Effector CD8-positive, alpha-beta T cell (primary cell): ENCODE data around the gene BFSP2.

ENCODE experiments used
- DNase-seq: peaks from one replicate; lab custom pipeline; 2025; lab: John Stamatoyannopoulos, UW

BFSP2 gene

GRCh38 chr3:133383741-133384140, 16.1 kb upstream of the BFSP2 start:
- no peak for DNase-seq

DNA sequence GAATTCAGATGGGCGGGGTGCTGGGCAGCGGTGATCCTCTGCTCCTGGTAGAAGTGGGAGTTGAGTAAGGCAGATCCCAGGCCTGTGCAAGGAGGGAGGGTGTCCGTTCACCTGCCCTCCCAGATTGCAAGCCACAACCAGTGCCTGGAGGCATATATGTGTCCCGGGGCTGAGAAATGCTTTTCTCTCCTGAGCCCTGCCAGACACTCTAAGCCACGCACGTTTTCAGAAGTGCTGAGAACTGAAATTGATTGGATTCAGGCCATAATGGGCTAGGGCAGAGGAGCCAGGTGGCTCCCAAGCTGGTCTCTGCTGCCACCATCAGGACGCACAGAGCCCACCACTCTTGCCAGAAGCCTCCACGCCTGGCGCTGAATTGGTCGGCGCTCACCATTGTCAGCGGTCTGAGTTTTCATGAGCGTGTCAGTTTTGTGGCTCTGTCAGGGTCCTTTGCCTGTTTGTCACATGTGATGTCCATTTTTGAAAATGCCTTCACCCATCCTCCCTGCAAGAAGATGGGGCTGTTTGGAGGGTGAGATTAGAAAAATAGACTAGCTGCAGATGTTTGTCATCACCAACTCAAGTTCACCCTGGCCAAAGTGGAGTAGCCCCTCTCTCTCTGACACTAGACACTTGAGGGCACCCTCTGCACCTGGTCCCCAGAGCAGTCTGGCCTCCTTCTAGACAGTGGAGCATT, 15.4 kb upstream of the BFSP2 start:
- DNase-seq: no peak

DNA sequence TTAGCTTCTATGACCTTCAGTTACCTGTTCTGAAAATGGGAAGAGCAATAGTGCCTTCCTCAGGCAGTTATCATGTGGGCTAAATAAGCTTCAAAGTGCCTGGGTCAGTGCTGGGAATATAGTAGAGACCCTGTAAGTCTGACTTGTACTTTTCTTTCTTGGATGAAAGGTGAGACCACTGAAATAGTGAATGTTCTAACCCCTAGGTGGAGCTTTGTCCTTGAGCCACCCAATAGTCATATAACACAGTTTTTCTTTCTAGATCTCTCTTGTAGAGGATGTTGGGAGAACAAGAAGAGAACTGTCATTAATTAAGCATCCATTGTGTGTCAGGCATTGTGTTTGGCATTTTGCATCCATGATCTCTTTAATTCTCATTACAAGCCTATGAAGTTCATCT, 13.0 kb upstream of the BFSP2 start:
- DNase-seq: no peak

DNA sequence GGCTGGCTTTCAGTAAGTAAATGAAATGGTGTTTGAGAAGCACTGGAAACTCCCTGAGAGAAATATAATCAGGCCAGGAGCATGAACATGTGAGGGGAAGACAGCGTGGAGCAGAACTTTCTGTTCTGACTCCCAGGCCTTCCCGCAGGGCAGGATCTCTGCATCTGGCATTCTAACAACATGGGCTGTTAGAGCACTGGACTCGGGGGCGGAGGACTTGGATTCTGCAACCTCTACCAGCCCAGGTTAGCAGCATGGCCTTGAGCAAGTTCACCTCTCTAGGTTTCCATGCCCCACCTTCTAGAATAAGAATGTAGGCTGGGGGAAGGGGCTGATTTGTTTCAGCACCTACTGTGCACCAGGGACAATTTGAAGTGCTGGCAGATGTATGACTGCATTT, 12.5 kb upstream of the BFSP2 start:
- DNase-seq: no peak

DNA sequence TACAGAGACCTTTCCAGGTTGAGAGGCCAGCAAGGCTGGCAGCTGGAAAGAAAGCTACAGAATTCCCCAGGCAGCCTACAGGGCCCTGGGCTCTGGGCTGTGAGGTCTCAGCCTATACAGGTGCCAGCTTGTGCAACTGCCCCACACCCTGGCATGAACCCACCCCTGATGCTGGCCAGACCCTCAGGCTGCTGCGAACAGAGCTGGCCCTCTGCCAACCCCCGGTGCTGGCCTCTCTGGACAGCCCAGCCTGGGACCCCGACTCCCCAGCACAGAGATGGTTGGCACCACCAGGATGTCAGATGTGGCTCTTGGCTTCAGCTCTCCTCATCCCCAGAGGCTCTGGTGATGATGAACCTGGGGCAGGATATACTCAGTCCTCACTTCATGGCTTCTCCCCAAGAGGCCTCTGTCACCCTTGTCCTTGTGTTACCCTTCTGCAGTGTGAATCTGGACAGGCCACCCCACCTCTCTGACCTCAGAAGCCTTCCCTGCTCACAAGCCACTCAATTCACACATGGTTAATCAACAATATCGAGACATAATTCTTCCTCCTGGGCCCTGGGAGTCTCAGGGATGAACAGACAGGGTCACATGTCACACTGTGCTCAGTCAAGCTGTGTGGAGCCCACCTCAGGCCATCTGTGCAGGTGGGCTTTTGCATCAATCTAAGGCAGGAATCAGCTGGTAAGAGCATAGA, 11.0 kb upstream of the BFSP2 start:
- DNase-seq: no peak

GRCh38 chr3:133390715-133391114, 9.1 kb upstream of the BFSP2 start:
- DNase-seq: no peak

DNA sequence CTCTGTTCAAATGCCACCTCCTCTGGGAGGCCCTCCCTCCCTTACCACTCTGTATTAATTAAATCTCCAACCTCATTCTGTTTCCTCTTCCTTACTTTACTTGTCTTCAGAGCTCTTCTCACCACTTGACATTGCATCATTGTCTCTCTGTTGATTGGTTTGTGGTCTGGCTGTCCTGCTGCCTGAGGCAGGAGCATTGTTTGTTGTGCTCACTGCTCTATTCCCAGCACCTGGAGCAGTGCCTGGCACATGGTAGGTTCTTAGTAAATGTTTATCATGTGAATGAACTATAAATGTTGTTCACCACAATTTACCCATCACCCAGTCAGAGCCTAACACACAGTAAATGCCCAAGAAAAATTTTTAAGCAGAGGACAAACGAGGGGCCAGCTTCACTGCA, 6.7 kb upstream of the BFSP2 start:
- no peak for DNase-seq

GRCh38 chr3:133393691-133394474, 6.0 kb upstream of the BFSP2 start:
- DNase-seq: no peak

DNA sequence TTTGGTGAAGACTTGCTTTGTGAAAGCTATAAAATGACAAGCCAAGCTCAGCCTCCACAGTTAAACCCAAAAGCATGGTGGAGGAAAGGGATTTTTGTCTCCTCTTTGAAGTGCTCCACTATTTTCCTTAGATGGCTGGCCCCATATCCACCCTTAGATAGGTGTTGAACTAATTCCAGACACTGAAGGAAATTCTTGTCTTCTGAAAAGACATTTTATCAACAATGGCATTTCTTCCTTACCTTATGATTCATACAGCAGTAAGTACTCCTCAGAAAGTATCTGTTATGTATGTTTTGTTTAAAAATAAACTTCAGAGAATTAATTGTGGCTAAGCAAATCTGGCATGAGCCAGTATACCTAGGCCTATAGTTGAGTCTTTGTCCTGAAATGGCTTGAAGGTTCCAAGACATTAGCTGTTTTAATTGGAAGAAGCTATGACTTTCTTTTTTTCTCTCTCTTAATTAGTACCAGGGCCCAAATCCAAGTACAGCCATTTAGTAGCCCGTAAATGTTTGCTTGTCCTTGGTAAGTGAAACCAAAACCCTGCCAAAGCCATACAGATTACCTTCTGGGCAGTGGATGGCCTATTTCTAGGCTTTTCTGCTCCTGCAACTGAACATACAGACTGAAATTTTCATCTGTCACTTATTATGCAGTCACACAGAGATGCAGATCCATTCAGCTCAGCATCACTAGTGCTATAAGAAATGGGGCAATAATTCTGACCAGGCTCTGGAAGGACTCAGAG, 5.1 kb upstream of the BFSP2 start:
- DNase-seq: no peak

DNA sequence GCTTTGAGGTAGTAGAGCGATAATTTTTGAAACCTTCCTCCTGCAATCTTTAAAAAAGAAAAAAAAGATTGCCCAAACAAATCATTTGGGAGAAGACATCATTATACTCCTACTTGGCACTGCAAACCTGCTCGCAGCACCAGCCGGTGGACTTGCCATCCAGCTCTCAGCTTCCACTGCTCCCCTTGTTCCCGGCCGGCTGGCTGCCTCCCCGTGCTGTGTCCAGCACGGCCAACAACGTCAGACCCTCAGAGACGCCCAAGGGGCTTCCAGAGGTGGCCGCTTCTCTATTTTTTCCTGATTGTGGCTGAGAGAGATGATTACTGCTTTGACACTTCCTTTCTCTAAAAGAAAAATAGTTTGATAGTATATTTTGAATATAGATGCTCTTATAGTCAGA, 3.0 kb upstream of the BFSP2 start:
- no peak for DNase-seq

GRCh38 chr3:133401374-133402135, 1.7 kb downstream of the BFSP2 start:
- DNase-seq: no peak

DNA sequence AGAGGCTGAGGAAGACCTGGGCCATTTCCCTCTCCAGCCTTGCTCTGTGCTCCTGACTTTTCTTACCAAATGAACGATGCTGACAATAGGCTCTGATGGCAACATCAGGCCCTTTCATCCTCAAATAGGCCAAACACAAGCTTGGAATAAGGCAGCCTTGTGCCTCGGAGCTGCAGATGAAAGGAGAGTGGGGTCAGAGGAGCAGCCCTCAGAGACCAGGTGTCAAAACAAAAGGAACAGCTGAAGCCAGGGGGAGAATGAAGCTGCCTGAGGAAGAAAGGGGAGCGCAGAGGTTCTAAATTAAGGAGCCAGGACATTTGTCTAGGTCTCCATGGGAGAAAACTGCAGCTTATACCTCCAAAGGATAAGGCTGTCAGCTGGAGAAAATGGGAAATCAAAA, 5.1 kb downstream of the BFSP2 start:
- no peak for DNase-seq

GRCh38 chr3:133408366-133408765, 8.5 kb downstream of the BFSP2 start:
- DNase-seq: no peak

DNA sequence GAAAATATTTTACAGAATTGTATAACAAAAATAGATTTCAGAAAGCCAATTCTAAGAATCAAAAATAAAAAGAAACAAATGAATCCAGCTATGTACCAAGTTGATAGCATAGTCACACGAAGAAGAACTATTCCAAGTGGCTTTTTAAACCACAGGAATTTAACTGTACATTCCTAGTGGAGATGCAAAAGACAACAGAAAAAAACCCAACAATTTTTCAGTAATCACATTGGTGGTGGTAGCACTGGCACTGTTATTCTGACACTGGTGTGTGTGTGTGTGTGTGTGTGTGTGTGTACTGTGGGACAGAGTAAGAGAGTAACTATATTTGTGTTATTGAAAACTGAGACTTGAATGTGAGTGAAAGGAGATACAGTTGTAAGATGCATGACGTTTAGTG, 9.1 kb downstream of the BFSP2 start:
- no peak for DNase-seq

- no peak for DNase-seq
Measured at GRCh38 chr3:133410191-133410892, 10.5 kb downstream of the BFSP2 start.

- no peak for DNase-seq
Measured at GRCh38 chr3:133412183-133413132, 12.6 kb downstream of the BFSP2 start.

DNA sequence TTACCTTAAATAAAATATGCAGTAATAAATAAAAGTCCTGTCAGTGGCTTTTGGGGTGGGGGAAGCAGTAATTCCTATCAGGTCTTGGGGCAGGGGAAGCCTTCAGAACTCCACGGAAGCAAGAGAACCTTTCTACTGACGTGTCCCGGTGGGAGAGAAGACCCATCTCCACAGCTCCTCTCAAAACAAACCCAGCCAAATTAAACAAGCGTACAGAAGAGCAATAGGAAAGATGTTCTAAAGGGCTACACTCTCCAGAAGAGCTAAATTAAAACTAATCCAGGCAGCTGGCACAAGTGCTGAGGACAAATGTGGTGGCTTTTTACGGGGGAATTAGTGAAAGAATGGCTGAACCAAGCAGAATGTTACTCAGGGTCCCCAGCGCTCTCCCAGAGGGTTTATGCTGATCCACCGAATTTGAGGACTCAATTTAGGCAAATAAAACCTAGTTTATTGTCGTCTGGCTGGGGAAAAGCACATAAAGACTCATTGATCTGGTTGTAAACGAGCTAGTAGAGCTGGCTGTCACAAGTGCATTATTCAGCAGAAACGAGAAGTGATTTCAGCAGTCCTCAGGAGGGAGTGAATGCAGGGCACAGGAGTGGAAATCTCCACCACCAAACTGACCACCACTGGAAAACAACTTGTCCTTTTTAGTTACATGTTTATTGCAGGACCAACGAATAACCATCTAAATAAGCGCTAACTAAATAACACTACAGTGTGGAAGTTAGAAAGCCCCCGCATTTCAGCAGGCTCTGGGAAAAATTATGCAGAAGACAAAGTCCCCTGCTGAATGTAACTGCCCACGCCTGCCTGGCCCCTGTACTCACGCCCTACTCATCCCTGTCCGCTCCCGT, 13.5 kb downstream of the BFSP2 start:
- DNase-seq: no peak

DNA sequence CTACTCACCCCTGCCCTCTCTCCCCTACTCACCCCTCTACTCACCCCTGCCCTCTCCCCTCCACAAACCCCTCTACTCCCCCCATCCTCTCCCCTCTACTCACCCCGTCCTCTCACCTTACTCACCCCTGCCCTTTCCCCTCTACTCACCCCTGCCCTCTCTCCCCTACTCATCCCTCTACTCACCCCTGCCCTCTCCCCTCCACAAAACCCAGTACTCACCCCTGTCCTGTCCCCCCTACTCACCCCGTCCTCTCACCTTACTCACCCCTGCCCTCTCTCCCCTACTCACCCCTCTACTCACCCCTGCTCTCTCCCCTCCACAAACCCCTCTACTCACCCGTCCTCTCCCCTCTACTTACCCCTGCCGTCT, 14.2 kb downstream of the BFSP2 start:
- no peak for DNase-seq

DNA sequence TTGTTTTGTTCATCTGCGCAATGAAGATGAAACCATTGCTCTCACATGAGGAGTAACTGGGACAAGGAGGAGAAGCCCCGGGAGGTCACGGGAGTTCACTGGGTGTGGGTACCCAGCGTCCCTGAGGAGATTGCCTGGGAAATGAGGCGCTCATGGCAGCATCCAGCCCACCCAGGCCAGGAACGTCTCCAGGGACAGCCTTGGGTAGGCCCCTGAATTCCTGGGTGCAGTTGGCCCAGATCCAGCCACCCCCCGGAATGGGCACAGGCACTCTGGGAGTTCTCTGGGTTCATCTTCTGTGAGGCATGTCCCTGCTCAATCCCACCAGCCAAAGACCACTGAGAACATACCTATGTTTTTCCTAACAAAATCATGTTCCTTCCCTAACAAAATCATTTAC, 18.5 kb downstream of the BFSP2 start:
- no peak for DNase-seq
